ENCODE measurements around the gene CDC14A.

The CDC14A gene

DNA sequence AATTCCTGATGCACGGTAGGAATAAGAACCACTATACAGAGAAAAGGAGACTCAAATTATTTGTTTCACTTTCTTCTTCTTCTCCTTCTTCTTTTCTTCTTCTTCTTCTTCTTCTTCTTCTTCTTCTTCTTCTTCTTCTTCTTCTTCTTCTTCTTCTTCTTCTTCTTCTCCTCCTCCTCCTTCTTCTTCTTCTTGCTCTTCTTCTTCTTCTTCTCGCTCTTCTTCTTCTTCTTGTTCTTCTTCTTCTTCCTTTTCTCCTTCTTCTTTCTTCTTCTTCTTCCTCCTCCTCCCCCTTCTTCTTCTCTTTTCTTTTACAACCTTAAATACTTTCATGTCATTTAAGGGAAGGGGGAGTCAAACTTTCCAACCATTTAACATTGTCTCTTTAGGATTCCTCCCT is 174.6 kb downstream of the CDC14A start:
- no peak overlapping the region for H3K4me3 ChIP-seq (ENCODE audit: low read depth, low read length)
- no peak for TF ChIP-seq CTCF (IDR thresholded peaks at IDR 0.05; ENCODE audit: low read depth, low read length, missing control alignments)
- no peak for DNase-seq (ENCODE audit: low read depth)

DNA sequence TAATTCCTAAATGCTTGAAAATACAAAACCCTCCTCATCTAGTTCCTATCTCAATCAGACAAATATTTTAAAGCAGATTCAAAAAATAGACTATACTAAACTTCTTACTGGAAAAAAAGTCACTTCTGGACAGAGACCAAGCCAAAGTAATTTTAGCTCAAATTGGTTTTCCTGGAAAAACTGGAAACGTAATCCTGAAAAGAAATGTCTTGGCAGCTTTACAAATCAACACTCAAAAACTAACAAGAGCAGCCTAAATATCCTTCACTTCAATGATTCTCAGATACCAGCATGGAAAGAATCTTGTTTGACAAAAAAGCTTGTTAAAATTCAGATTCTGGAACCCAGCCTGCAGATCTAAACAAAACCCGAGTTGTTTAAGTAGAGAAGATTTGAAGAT is 176.6 kb downstream of the CDC14A start:
- no peak overlapping the region for H3K4me3 ChIP-seq (ENCODE audit: low read depth, low read length)
- TF ChIP-seq CTCF (IDR thresholded peaks at IDR 0.05; ENCODE audit: low read depth, low read length, missing control alignments) = no peak
- no peak for DNase-seq (ENCODE audit: low read depth)

DNA sequence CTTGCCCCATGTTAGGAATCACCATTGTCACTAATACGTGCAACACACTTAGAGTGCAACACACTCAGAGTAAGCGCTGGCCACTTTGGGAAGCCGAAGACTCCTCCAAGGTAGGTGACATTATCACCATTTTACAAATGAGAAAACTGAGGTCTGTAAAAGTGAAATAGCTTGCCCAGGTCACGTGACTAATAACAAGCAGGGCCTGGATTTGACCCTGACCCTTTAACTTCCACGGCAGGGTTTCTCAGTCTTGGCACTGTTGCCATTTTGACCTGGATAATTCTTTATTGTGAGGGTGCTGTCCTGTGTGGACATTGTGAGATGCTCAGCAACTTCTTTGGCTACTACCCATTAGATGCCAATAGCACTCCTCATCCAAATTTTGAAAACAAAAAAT is 177.8 kb downstream of the CDC14A start:
- H3K4me3 ChIP-seq (ENCODE audit: low read depth, low read length) = no peak overlapping the region
- DNase-seq (ENCODE audit: low read depth) = no peak
- no peak for TF ChIP-seq CTCF (IDR thresholded peaks at IDR 0.05; ENCODE audit: low read depth, low read length, missing control alignments)

DNA sequence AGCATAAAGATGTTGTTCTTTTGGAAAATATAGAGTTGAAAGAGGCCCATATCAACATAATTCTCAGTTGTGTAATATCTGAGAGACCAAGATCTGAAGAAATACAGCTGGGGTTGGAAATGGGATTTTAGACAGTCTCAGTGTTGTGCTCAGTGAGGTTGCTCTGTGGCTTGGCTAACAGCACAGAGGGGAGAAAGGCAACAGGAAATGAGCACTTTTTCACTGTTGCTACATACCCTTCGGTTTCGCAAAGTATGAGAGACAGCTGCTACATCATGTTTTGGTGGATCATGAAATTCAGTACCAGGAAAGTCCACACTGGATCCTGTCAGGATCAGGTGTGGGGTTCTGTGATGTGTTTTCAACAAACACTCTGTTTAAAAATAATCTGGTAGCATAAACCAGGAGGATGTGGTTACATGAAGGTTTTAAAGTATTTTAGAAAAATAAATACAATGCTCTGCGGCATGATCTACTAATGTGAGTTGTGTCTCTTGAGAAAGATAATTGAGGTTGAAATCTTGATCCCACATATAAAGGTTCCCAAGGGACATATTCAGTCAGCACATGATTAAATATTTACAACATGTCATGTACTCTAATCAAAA is 178.7 kb downstream of the CDC14A start:
- peak; percentile 43 for DNase-seq (ENCODE audit: low read depth)
- H3K4me3 ChIP-seq (ENCODE audit: low read depth, low read length) = no peak overlapping the region
- no peak for TF ChIP-seq CTCF (IDR thresholded peaks at IDR 0.05; ENCODE audit: low read depth, low read length, missing control alignments)

- no peak overlapping the region for H3K4me3 ChIP-seq (ENCODE audit: low read depth, low read length)
- no peak for TF ChIP-seq CTCF (IDR thresholded peaks at IDR 0.05; ENCODE audit: low read depth, low read length, missing control alignments)
- DNase-seq (ENCODE audit: low read depth) = no peak
Measured at GRCh38 chr1:100532645-100533044, 180.3 kb downstream of the CDC14A start.

GRCh38 chr1:100535264-100535663 is 183.0 kb downstream of the CDC14A start:
- H3K4me3 ChIP-seq (ENCODE audit: low read depth, low read length) = no peak overlapping the region
- DNase-seq (ENCODE audit: low read depth) = no peak
- TF ChIP-seq CTCF (IDR thresholded peaks at IDR 0.05; ENCODE audit: low read depth, low read length, missing control alignments) = no peak

DNA sequence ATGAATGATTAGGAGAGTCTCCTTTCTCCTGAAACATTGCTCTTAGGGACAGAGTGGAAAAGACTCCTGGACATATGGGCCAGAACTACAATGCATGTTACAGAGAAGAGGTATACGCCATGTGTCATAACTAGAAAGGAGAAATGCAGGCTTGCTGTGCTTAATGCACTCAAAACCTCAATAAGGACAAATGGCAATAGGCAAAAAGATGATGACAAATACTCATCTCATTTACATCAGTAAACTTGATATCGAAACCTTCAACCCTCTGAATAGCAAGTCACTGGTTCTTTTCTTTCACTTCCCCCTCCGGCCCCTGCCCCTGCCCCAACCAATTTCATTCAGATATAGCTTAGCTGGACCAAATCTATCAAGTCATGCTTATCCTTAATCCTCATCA is 183.7 kb downstream of the CDC14A start:
- DNase-seq (ENCODE audit: low read depth) = peak; percentile 61
- no peak overlapping the region for H3K4me3 ChIP-seq (ENCODE audit: low read depth, low read length)
- no peak for TF ChIP-seq CTCF (IDR thresholded peaks at IDR 0.05; ENCODE audit: low read depth, low read length, missing control alignments)

Data from GM12864 (cell line).